SU-DHL-6 (cell line): Measurements from ENCODE around the gene CEP295NL.

ENCODE experiments used
- EZH2phosphoT487 ChIP-seq: fragments of 200-600 bp; sonication (generic), shearing (Covaris generic); conservative IDR thresholded peaks from 2 replicates; pipeline ENCODE4 v1.6.1; 2018; ENCODE audit warnings: mild to moderate bottlenecking, antibody characterized with exemption, low read length, moderate library complexity, mixed read lengths
- TF ChIP-seq, protein P1 (sequence below): fragments of 200-600 bp; sonication (generic); IDR thresholded peaks from one replicate; pipeline ENCODE4 v1.5.1; 2017; ENCODE audit warnings: antibody characterized with exemption, mild to moderate bottlenecking, low read length, moderate library complexity; ENCODE audit not compliant: insufficient read depth, poor library complexity, severe bottlenecking

DNA sequence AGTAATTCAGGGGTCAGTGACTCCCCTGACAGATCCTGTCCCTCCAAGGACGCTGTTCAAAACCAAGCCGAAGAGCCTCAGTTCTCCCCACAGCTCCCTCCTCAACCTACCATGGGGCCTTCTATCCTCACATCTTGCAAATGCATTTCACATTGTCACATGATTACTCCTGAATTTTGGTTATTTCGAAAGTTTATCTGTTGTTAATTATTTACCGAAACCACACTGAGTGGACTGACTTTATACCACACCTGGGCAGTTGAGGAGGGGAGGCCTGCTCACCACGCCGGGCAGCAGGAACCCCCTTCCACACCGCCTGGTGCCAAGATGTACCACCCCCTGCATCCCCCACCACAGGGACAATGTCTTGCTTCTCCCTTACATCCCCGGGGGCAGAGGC lies 17.5 kb upstream of the CEP295NL start:
- TF ChIP-seq, protein P1, sequence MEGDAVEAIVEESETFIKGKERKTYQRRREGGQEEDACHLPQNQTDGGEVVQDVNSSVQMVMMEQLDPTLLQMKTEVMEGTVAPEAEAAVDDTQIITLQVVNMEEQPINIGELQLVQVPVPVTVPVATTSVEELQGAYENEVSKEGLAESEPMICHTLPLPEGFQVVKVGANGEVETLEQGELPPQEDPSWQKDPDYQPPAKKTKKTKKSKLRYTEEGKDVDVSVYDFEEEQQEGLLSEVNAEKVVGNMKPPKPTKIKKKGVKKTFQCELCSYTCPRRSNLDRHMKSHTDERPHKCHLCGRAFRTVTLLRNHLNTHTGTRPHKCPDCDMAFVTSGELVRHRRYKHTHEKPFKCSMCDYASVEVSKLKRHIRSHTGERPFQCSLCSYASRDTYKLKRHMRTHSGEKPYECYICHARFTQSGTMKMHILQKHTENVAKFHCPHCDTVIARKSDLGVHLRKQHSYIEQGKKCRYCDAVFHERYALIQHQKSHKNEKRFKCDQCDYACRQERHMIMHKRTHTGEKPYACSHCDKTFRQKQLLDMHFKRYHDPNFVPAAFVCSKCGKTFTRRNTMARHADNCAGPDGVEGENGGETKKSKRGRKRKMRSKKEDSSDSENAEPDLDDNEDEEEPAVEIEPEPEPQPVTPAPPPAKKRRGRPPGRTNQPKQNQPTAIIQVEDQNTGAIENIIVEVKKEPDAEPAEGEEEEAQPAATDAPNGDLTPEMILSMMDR, result no peak
- TF ChIP-seq EZH2phosphoT487, result no peak
